ENCODE data around the gene JADE2.

JADE2 gene

DNA sequence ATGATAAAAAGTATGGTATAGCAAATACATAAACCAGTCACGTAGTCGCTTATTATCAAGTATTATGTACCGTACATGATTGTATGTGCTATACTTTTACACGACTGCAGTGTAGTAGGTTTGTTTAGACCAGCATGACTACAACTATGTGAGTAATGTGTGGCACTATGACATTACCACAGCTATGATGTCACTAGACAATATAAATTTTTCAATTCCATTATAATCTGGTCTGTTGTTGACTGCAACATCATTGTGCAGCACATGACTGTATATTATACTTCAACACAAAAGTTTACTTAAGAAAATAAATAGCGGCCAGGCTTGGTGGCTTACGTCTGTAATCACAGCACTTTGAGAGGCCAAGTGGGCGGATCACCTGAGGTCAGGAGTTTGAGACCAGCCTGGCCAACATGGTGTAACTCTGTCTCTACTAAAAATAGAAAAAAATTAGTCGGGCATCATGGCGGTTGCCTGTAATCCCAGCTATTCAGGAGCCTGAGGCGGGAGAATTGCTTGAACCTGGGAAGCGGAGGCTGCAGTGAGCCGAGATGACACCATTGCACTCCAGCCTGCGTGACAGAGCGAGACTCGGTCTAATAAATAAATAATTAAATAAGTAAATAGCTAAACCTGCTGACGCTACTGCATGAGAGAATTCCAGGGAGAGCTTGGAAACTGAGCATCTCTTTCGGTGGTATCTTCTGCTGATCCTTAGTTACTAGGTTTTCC lies 24.6 kb upstream of the JADE2 start:
- Mint-ChIP-seq H3K4me3 (no peak overlapping the region), H3K9me3 (no peaks in the 10 kb centered on the region), H3K36me3 (ENCODE audit: low read depth) (no peaks in the 10 kb centered on the region), H3K27me3 (ENCODE audit: low read depth) (peaks cover 4% of the 10 kb centered on the region), H3K27ac (no peak overlapping the region), H3K4me1 (no peaks in the 10 kb centered on the region)
- TF ChIP-seq, protein P1, sequence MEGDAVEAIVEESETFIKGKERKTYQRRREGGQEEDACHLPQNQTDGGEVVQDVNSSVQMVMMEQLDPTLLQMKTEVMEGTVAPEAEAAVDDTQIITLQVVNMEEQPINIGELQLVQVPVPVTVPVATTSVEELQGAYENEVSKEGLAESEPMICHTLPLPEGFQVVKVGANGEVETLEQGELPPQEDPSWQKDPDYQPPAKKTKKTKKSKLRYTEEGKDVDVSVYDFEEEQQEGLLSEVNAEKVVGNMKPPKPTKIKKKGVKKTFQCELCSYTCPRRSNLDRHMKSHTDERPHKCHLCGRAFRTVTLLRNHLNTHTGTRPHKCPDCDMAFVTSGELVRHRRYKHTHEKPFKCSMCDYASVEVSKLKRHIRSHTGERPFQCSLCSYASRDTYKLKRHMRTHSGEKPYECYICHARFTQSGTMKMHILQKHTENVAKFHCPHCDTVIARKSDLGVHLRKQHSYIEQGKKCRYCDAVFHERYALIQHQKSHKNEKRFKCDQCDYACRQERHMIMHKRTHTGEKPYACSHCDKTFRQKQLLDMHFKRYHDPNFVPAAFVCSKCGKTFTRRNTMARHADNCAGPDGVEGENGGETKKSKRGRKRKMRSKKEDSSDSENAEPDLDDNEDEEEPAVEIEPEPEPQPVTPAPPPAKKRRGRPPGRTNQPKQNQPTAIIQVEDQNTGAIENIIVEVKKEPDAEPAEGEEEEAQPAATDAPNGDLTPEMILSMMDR (IDR thresholded peaks at IDR 0.05; ENCODE audit: unreplicated experiment in 3 of 3): no peak

DNA sequence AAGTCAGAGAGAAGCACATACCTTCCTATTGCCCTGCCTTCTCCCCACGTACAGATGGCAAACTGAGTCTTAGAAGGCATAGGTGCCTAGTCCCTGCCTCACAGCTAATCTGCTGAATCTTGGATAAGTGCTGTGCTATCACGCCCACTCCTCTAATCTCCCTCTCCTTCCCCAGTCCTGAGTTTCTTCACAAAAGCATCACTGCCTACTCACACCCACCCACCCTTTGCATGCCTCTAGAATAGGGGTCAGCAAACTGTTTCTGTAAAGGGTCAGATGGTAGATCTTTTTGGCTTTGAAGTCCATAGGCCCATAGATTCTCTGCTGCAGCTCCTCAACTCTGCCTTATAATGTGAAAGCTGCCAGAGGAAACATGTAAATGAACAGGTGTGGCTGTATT lies 23.2 kb upstream of the JADE2 start:
- TF ChIP-seq, protein P1 (IDR thresholded peaks at IDR 0.05; ENCODE audit: unreplicated experiment in 3 of 3): no peak
- no peaks in the 10 kb centered on the region for H3K4me1 Mint-ChIP-seq
- H3K9me3 Mint-ChIP-seq: no peaks in the 10 kb centered on the region
- peaks cover 4% of the 10 kb centered on the region for H3K27me3 Mint-ChIP-seq (ENCODE audit: low read depth)
- H3K36me3 Mint-ChIP-seq (ENCODE audit: low read depth): no peaks in the 10 kb centered on the region
- H3K4me3 Mint-ChIP-seq: no peak overlapping the region
- no peak overlapping the region for H3K27ac Mint-ChIP-seq

DNA sequence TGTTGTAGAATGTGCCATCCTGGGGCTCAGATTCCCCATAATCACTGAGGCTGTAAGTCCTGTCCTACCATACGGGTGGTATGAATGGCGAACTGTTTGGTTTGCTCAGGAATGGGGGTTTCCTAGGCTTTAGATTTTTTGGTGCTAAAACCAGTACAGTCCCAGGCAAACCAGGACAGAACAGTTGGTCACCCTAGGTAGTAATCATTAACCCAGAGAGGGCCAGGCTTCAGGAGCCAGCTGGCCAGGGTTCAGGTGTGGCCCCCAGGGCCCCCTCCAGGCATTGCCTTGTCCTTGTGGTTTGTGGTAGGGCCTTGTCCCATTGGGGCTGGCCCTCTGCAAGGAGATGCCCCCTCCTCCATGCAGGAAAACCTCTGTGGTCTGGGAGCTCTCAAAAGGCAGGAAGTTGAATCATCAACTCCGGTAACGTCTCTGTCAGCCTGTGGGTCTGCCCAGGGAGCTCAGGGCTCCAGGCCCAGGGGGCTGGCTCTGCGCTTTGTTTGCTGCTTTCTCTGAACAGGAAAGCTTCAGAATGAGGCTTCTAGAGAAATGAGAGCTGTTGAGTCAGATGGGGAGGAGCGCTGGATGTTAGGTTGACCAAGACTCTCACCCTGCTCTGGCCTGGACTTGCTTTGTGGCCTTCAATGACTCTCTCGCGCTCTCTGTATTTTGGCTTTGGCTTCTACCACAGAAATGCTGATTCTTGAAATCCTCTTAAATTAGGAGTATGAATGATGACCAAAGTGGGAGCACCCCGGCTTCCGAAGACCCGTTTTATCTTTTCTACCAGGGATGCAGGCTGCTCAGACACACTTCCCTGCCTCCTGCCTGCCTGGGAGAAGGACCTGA lies 22.2 kb upstream of the JADE2 start:
- Mint-ChIP-seq H3K4me3 (no peak overlapping the region), H3K9me3 (no peaks in the 10 kb centered on the region), H3K36me3 (ENCODE audit: low read depth) (no peaks in the 10 kb centered on the region), H3K27ac (peak overlapping the region; percentile 32 to 78 (median 57)), H3K27me3 (ENCODE audit: low read depth) (peaks cover 4% of the 10 kb centered on the region), H3K4me1 (no peaks in the 10 kb centered on the region)
- TF ChIP-seq, protein P1 (IDR thresholded peaks at IDR 0.05; ENCODE audit: unreplicated experiment in 3 of 3): no peak

DNA sequence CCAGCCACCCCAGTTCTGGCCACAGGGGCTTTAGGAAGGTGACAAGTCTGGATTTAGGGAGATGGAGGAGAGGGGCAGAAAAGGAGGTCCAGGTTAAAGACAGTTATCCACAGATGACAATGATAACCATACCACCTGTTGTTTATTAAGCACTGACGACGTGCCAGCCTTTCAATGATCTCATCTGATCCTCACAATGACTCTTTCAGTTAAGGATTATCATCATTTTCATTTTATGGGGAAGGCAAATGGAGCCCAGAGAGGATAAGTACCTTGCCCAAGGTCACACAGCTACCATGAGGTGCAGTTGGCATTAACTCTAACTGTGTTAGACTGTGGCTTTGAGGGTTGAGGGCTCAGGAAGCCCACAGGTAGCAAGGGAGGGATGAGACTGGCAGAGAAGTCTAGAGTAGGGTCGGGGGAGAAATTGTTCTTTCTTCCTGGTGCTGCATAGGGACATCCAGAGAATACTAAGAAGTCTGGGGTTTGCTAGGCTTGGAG lies 21.5 kb upstream of the JADE2 start:
- TF ChIP-seq, protein P1 (IDR thresholded peaks at IDR 0.05; ENCODE audit: unreplicated experiment in 3 of 3): no peak
- peak overlapping the region; percentile 32 to 78 (median 57) for H3K27ac Mint-ChIP-seq
- peaks cover 4% of the 10 kb centered on the region for H3K27me3 Mint-ChIP-seq (ENCODE audit: low read depth)
- H3K36me3 Mint-ChIP-seq (ENCODE audit: low read depth): no peaks in the 10 kb centered on the region
- H3K9me3 Mint-ChIP-seq: no peaks in the 10 kb centered on the region
- H3K4me1 Mint-ChIP-seq: no peaks in the 10 kb centered on the region
- no peak overlapping the region for H3K4me3 Mint-ChIP-seq

DNA sequence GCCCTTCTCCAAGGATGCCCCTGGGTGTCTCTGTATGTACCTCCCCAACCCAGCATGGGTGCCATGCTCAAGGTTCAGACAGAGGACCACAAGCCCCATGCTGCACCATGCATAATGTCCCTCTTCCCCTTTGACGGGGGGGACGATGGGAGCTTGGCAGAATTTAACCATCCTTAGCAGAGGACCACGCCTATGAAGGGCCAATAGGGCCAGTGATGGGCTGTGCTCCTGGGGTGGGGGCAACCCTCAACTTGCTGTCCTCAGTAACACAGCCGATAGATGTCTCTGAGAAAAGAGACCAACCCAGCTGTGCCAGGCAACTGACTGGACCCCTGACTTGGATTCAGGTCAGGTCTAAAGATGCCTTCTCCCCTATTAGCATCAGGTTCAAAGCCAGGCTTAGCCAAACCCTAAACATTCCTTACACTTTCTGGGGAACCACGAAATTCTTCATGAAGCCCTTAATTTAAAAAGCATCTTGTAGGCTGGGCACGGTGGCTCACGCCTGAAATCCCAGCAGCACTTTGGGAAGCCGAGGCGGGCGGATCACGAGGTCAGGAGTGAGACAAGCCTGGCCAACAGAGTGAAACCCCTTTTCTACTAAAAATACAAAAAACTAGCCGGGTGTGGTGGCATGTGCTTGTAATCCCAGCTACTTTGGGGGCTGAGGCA lies 20.7 kb upstream of the JADE2 start:
- Mint-ChIP-seq H3K27me3 (ENCODE audit: low read depth) (peaks cover 2% of the 10 kb centered on the region), H3K27ac (peak overlapping the region in 1 of 3 experiments; percentile 37), H3K4me1 (no peaks in the 10 kb centered on the region), H3K4me3 (no peak overlapping the region), H3K9me3 (no peaks in the 10 kb centered on the region), H3K36me3 (ENCODE audit: low read depth) (no peaks in the 10 kb centered on the region)
- TF ChIP-seq, protein P1 (IDR thresholded peaks at IDR 0.05; ENCODE audit: unreplicated experiment in 3 of 3): no peak
